Activated gamma-delta T cell treated with Interleukin-2 at 50 U/mL for 16 hours (primary cell): Measurements from ENCODE around the gene AUTS2.

Experiments used
- DNase-seq: peaks from one replicate; pipeline ENCODE4 v3.0.0-alpha.2; 2020

The AUTS2 gene

DNA sequence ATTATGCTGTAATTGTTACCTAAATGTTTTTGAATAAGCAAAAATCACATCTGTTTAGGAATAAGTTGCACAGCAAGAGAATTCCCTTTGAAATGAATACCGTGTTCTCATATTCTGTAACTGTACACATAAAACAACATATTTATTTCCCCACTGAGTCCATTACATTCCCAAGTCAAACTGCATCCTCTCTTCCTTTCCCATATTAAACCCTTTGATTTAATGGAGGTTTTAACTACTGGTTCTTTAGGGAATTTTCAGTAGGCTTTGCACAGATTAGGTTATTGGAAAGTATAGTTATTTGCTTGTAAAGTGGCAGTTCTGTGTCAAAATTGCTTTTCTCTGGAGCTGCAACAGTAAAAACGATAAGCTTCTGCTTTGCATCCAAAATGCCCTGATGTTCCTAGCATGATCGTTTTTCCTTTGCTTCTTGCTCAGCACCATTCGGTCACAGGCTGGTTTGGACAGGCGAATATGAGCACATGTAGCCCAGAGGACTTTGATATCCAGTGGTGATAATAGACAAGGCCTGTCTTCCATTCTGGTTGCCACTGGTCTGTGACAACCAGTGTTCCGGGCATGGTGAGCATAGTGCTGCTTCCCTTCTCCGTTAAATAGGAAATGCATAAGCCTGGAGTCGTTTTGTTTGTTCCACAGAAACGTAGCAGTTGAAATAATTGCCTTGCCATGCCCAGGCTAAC lies 696.1 kb downstream of the AUTS2 start:
- DNase-seq, result no peak

DNA sequence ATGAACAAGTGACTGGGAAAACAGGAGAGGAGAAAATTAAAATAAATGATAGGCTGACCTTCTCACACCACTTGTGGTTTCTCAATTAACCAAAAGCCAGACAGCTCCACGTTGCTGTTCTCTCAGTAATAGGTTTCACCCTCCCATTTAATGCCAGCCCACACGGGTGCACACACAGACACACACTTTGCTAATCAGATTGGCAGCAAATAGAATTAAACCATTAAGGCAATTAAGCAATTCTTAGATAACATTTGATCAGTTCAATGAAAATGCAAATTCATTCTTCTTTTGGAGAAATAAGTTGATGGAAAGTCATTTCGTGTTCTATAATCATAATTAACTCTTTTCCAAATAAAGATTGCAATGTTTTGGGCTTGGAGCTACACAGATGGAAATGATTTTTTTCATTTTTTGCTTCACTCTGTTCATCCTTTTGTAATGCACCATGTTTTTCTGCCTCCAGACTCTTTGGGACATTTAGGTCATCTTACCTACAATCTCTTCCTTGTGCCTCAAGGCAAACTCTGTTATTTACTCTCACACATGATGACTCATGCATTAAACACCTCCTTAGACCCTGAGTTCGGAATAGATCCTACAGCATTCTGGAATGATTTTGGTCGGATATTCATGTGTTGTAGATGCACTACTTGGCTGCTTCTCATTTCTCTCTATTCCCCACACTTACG lies 700.7 kb downstream of the AUTS2 start:
- no peak for DNase-seq

DNA sequence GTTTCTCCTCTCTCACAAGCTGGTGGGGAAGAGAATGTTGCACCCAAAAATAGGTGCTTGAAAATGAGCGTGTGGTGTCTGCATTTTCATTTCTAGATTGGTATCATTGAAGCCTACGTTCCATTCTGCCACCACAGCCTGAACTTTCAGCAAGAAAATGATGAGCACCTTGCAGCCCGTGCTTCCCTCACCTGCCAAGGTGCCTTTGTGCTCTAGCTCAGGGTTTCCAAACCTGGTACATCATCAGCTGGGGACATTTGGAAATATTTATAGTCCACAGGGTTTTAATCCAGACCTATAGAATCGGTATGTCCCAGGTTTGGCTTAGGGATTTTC lies 701.2 kb downstream of the AUTS2 start:
- DNase-seq, result no peak

DNA sequence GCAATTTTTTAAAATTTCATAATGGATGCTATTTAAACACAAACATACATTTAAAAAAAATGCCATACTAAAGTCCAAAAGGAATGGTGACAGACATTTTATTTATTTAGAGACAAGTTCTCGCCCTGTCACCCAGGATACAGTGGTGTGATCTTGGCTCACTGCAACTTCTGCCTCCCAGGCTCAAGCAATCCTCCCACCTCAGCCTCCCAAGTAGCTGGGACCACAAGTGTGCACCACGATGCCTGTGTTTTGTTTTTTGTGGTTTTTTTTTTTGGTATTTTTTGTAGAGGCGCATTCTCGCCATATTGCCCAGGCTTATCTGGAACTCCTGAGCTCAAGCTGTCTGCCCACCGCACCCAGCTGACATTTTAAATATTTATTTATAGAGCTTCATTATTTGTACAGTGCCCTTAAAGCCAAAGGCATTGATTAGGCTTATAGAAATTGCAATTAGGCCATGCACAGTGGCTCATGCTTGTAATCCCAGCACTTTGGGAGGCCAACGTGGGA lies 703.5 kb downstream of the AUTS2 start:
- DNase-seq, result no peak

DNA sequence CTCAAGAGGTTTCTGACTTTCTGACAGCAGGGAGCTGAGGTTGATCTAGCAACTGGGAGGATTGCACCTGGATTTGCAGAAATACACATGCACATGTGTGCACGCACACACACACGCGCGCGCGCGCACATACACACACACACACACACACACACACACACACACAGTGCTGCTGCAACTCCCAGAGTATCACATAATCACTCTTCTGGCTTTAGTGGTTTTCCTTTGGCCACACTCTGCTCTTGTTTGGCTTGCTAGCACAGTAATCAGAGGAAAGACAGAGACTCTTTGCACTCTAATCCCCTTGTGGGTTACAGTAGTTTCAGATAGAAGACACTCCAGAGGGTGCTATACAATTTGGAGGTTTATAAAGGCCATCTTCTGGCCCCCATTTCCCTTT lies 705.0 kb downstream of the AUTS2 start:
- DNase-seq, result no peak

DNA sequence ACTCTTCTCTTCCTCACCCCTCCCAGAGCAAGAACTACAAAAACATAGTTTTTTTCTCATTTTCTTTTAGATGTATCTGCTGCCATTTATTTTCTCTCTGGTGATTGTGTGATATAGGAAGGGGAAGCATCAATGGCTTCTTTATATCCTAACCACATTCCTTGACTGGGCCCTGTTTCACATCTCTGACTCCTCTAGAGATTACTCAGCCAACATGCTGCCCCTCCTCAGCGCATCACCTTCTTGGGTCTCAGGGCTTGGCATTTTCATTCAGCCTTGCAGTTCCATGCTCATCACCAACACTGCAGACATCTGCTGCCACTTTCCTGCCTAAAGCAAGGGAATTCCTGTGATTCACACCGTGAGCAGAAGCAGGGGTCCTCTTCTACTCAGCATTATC lies 705.5 kb downstream of the AUTS2 start:
- DNase-seq, result no peak

DNA sequence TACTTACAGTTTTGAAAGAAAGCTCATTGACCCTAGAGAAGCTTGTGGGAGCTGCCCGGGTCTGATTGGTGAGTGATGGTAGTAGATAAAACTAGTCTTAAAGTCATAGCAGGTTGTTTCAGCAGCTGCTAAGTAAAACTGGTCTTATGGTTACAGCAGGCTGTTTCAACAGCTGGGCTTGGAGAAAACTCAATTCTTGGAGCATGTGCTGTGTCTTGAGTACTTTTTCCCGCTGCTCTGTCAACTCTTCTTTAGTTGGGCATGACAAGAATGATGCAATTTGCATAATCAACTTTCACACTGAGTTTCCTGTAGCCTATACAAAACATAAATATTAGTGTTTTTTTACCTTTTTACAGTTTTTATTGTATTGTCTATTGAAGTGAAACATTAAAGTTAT lies 707.9 kb downstream of the AUTS2 start:
- no peak for DNase-seq

DNA sequence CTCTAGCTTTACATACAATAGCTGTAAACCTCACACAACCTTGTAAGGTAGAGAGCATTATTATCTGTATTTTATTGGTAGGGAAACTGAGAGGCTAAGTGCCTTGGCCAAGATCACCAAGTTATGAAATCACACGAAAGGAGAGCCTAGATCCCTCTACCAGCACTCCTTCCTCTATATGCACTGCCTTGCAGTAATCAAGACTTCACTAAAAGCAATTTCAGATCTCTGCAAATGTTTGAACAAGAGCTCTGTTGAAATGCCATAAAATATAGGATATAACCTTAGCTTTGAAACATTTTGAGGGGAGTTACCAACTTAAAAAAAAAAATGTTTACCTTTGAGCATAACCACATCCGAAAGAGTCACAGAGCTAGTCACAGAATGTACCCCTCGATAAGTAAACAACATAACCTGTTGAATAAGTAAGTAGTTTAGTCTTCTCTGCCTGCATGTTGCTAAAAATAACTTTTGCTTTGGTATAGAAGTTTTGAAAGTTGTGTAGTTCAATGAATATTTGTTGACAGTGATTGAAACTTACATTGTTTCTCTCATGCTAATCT lies 709.4 kb downstream of the AUTS2 start:
- DNase-seq, result no peak

DNA sequence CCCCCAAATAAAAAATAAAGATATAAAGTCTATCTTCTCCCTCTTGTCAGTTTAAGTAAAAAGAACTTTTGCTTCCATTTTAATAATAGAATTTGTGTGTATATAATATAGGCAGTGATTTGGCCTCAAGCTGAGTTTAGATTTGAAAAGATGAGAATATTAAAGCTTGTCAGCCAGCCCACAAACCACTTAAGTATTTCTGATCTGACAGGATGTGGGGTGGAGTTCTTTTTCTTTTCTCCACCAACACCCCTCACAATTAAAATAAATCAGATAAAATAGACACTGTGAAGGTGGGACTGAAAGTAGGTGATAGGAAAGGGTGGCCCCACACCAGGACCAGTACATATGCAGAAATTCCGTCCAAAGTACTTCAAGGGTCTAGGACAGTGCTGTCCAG lies 714.1 kb downstream of the AUTS2 start:
- no peak for DNase-seq

DNA sequence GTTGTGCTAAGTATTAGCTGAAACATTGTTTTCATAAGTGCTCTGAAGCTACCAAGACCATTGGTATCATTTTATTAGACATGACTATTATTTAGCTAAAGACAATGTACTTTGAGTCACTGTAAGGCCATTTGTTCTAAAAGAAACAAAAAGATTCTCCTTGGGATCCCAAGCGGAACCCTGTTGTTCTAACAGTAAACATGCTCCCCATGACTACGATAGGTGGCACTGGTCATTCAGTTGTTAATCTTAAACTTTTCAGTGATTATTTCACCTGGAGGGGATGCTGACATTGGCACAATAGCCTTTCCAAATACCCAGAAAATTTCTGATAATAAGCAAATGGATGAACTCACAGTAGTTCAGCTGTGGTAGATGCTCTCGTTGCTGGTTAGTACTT lies 715.0 kb downstream of the AUTS2 start:
- DNase-seq, result no peak

DNA sequence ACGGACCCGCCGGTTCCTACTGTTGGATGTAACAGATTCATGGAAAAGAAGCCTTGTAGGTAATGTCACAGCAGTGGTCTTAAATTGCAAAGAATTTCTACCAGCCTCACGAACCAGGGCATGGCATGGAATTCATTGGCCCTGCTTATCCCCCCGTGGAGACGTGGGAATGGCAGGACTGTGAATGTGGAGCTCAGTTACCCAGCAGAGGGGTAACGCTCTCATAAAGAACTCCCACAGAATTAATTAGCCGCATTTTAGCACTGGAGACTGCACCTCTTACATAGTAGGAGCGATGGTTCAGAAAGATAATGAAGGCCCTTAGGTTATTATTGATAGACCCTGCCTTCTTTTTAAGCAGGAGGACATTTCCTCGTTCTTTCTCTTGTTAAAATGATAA lies 715.4 kb downstream of the AUTS2 start:
- DNase-seq, result no peak

DNA sequence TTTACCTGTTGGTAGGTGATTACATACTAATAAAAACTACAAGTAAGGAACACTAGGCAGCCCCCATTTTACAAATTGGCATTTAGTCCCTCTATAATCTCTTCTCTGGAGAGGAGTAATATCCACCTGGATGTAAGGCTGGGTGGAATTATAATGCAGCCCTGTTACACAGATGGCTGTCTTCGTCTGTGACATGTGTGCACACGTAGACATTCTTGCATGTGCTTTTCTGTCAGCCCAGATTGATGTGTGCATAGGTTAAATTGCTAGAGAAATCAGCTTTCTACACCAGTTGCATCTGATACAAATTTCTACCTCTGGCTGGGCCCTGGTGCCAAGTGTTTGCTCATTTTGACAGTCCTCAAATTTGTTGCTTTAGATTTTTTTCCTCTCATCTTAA lies 715.9 kb downstream of the AUTS2 start:
- no peak for DNase-seq

DNA sequence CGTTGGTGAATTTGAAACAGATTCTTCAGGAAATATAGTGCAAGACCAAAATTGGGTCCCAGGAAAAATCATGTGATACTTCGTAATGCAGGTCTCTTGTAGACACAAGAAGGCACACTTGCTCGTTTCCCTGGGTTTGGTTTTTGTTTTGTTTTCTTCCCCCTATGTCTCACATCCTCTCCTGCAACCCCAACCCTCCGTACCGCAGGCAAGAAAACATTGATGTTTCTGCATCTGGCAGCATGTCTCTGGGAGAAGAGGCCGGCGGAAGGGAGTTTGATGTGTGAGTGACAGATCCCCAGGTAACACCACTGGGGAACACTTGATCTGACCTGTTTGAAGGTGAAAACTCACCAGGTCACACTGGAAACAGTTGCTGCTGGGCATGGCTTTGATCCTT lies 718.5 kb downstream of the AUTS2 start:
- no peak for DNase-seq

DNA sequence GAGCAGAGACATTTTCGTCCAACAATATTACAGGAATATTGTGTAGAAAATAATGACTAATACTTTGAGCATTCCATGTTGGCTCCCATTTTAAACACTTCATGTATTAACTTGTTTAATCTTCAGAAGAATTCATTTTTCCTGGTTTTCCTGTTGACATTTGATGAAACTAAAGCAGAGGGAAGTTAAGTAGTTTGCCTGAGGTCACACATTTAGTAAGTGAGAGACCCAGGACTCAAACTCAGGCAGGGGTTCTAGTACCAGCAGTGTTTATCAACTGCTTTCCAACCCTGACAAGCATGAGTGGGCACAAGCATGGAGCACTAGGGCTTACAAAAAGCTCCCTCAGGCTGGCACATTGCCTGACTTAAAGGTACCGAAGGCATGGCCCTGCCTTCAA lies 719.1 kb downstream of the AUTS2 start:
- no peak for DNase-seq

DNA sequence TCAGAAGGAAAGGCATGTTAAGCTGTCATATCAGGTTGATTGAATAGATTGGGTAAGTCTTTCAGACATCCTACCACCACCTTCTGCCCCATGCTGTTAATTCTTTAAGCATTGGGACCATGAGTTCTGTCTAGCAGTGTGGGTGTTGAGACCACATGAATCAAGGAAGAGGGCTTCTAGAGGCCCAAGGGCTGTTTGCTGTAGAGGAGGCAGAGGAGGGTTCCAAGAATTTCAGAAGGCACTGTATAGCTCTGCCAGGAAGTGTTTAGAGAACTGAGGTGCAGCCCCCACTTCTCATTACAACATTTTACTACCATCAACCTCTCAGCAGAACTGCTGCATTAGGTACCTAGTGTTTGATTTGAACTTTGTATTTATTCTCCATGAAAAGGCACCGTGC lies 720.2 kb downstream of the AUTS2 start:
- DNase-seq, result no peak

DNA sequence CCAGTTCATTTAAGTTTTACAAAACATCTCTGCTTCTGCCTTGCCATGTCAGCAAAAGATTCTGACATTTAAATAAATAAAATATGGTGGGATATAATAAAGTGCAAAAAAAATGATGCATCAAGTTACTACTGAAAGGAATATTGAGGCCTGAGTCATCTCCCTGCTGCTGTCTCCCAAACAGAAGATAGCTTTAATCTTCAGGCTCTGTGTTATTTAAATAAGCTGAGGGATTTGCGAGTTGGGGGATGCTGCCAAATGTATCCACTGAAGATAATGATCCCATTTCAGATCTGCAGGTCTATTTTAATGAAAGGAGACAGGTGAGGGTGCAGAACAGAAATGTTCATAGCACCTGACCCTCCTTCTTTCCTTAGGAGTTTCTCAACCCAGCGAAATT lies 720.8 kb downstream of the AUTS2 start:
- no peak for DNase-seq

DNA sequence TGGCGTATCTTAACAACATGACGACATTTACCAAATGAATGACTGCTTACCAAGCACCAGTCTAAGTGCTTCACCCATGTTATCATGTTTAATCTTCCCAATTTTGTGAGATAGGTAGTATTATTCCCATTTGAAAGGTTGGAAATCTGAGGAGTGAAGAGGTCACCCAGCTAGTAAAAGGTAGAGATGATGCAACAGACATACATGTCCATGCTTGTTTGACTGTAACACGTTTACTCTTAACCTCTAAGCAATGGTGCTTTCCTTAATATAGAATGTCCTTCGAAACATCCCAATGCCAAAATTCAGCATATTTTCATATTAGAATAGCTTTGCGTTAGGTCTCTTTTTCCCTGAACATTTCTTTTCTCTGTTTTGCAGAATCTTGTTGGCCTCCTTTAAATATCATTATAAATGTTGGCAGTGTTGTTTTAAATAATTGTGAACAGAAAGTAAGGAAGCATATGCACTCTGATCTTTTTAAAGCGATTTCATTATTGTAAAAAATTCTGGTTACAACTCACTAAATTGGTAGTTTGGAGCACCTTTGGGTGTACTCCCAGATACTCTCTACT lies 722.8 kb downstream of the AUTS2 start:
- no peak for DNase-seq

DNA sequence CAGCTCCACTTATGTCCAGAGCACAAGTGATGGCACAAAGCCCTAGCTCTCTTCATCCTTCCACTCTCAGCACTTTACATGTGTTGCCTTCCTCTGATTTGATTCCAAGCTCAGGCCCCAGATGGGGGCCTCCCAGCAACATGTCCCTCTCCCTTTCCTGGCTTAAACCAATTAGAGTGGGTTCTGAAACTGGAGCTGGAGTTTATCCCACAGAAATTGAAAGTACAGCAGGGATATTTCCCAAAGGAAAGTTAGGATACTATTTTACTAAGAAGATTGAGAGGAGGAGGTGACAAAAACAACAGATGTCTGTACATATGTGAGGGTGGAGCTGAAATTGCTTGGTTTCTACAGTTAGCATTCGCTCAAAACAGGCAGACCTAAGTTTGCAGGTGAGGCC lies 724.6 kb downstream of the AUTS2 start:
- DNase-seq, result no peak

DNA sequence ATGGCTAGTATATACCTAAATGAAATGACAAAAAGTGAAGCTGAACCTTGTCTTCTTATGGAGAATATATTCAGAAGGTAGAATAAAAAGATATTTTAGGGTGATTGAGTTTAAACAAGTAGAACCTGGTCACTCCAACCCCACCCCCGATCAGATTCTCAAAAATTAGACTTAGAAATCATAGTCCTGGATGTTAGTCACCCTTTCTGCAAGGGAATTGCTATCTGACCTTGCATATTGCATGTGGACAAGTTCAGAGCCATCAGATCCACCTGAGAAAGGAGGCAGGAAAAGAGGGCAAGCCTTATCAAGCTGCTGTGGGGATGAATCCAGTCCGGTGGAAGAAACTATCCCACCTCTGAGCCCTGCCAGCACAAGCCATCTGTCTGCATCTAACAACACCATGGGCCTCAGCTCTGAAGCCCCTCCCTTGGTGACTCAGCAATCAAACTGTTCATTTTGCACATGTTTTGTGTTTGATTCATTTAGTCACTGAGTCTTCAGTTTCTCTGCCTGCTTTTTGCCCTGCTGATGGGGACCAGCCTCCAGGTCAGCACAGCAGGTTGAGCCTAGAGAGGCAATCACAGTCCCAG lies 727.3 kb downstream of the AUTS2 start:
- no peak for DNase-seq

DNA sequence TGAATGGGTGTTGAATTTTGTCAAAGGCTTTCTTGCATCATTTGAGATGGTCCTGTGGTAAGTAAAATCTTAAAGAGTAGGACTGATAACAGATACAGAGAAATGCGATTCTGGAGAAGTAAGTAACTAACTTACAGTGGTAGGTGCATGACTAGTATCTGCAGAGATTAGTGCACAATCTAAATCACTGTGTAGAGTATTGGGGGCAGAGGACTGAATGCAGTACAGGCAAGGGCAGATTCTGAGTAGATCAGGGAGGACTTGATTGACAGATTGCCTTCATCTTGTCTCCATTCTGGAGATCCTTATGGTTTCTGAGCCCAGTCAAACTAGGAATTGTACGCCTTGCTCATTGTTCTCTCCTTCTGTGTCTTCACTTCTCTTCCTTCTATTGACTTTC lies 736.0 kb downstream of the AUTS2 start:
- DNase-seq, result no peak

DNA sequence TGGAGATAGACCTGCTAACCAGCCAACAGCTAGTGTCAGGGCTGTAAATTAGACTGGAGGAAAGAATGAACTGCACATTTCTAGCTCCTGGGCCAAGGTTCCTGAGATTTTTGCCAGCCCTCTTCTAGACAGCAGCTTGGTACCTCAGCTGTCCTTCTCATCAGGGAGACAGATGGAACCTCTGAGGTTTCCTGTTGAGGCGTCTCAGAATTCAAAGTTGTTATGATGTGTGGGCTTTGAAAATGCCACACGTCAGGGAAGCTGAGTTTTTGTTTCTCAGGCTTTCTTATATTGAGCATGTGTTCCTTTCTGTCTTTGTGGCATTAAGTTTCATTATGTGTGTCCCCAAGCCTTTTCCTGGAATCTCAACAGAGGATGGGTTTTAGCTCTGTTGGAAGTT lies 736.6 kb downstream of the AUTS2 start:
- no peak for DNase-seq

DNA sequence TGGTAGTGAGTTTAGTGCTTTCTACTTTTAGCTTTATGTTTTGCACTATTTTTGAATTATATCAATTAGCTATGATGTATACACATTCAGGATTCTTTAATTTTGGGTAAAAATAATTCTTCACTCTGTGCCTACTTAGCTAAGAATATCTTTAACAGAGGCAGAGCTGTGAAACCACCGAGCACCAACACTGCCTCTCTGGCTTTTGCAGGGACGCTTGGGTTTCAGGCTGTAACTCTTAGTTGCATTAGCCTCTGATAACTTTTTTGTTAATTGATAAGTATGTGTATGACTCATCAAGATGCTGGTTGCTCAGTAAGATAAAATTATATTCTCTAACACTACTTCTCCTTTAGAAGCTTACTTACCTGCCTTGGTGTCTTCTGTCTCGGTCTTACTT lies 738.3 kb downstream of the AUTS2 start:
- DNase-seq, result no peak

DNA sequence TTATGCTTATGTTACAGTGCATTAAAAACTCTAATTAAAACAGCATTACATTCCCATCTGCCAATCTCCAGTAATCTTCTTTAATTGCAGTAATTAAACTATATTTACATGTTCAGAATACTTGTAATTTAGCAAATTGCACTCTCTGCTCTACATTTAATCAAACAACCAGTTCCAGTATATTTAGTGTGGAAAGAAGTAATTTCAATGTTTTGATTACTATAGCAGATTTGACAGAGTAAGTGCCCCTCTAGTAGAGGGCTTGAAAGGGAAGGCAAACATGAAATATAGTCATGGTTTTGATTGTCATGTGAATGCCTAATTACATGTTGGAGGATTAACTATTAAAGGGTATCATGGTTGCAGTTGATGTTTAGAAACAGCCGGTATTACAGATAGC lies 739.7 kb downstream of the AUTS2 start:
- no peak for DNase-seq

DNA sequence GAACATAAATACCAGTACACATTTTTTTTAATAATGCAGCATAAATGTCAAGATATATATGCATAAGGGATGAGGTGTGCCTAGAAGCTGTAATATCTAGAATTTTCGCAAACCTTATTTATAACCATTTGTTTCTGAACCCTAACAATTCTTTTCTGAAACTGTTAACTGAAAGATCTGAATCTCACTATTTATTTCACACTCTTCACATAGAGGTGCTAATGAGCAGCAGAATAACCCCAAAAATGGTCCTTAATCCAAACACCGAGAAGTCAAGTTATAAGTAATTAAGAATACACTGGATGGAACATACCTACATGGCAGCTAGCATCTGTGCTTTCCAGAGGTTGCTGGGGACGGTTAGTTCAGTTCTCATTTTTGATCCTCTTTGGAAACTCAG lies 742.0 kb downstream of the AUTS2 start:
- no peak for DNase-seq
